H1 (cell line): Measurements from ENCODE around the gene CDH9.

Experiments
- EP300 ChIP-seq, 2 experiments: IDR thresholded peaks; 1 replicate in 1 of 2; 2 replicates in 1 of 2; pipeline ENCODE4 v1.6.1; 2011 to 2012; ENCODE audit warnings: low read depth in 2 of 2, low read length in 2 of 2, mild to moderate bottlenecking in 2 of 2, borderline replicate concordance in 1 of 2, inconsistent platforms in 1 of 2, moderate library complexity in 1 of 2
- MAFK ChIP-seq: IDR thresholded peaks from 2 replicates; pipeline ENCODE4 v1.6.1; 2012; ENCODE audit warnings: low read depth, mild to moderate bottlenecking, improper control_type of control experiment, low read length
- RNF2 ChIP-seq: fragments of 200-900, 300-1000 bp; sonication (generic); IDR thresholded peaks from 2 replicates; pipeline ENCODE4 v1.7.1; 2016; ENCODE audit warnings: borderline replicate concordance, low read depth, mild to moderate bottlenecking, antibody characterized with exemption, low read length; ENCODE audit not compliant: poor library complexity, severe bottlenecking; ENCODE audit errors: missing control alignments

DNA sequence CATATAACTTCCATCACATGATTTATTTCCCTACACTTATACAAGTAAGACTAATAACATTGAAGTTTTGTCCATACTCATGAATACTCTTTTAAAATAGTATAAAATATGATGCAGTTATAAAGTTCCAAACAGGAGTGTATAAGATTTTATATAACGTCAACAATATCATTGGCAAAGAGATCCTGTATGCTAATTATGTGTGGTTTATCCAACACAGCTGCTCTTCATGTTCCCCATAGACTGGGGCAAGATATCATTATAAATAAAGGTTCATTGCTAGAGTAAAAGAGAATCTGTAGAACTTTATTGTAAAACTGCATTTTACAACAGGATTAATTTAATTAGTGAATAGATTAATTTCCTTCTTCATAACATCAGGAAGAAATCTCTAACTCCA, 16.9 kb downstream of the CDH9 start:
- no peak for TF ChIP-seq RNF2
- no peak for TF ChIP-seq MAFK
- TF ChIP-seq EP300 (IDR thresholded peaks at IDR 0.05; ENCODE audit: borderline replicate concordance in 1 of 2, low read depth in 2 of 2, low read length in 2 of 2), result no peak
